Activated naive CD4-positive, alpha-beta T cell treated with anti-CD3 and anti-CD28 coated beads for 36 hours (primary cell): Measurements from ENCODE around the gene MPZL2. TPM values are rescaled to one million over a fixed set of nuclear protein-coding genes. Genes with fewer than 3 reads are reported as not detected.
A peak's percentile ranks its signal among the peaks of the same experiment; 100 is the strongest.

Experiments used
- CTCF ChIA-PET: fragments of 350-600 bp; sonication (Branson Sonifier 250); formaldehyde crosslinking; loops from one replicate; lab custom pipeline; 2021; ENCODE audit warnings: antibody characterized with exemption; lab: Charles Lee
- DNase-seq: peaks from one replicate; pipeline ENCODE4 v3.0.0-alpha.2; 2020
- H3K27ac Mint-ChIP-seq: one replicate; pipeline ENCODE4 v1.8.0; 2021; ENCODE audit warnings: mild to moderate bottlenecking, mixed read lengths
- H3K27me3 Mint-ChIP-seq: one replicate; pipeline ENCODE4 v1.8.0; 2021; ENCODE audit warnings: low read depth, mixed read lengths
- H3K36me3 Mint-ChIP-seq: one replicate; pipeline ENCODE4 v1.8.0; 2021; ENCODE audit warnings: low read depth, mixed read lengths
- H3K4me1 Mint-ChIP-seq: one replicate; pipeline ENCODE4 v1.8.0; 2021; ENCODE audit warnings: low read depth, mixed read lengths
- H3K4me3 Mint-ChIP-seq: one replicate; pipeline ENCODE4 v1.8.0; 2021; ENCODE audit warnings: mild to moderate bottlenecking, moderate library complexity, mixed read lengths
- H3K9me3 Mint-ChIP-seq: one replicate; pipeline ENCODE4 v1.8.0; 2021; ENCODE audit warnings: mixed read lengths
- intact Hi-C: fragments of 100-400 bp; cut with micrococcal nuclease; formaldehyde crosslinking; loops from one replicate; pipeline ENCODE4 v1.15.1; 2023
- total RNA-seq, 2 experiments: library from RNA; stranded (reverse); gene quantifications; one replicate each; pipeline ENCODE4 v1.2.3, GENCODE V29; 2021

Gene MPZL2
- total RNA-seq, 2 experiments from 2014 or later, result 25.3 to 28.4 TPM

DNA sequence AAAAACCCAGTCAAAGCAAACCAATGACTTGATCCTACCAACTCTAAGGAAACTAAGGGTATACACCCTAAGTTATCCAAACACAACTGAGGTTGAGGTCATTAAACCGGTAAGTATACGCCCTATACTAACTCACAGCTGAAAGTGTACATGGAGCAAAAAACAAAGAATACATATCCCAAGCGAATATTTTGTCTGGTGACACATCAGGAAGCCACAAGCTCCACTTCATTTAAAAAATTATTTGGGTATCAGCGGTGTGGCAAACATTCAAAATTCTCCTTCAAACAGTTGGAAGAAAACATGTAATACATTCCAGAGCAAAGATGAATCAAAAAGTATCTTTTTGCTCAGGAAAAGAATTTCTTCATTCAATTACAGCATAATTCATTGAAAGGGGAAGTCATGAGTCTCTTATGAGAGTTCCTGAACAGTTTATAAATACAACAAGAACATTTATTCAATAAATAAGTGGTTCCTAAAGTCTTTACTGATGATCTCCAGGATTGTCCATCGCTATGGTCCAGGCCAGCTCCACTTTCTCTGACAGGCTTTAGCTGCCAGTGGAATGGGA lies 34.7 kb downstream of the MPZL2 start:
- Mint-ChIP-seq H3K4me3 (peak overlapping the region; percentile 17), H3K27ac (peak overlapping the region; percentile 89), H3K36me3 (peaks cover 58% of the 10 kb centered on the region), H3K4me1 (peaks cover 33% of the 10 kb centered on the region), H3K9me3 (peaks cover 7% of the 10 kb centered on the region), H3K27me3 (no peaks in the 10 kb centered on the region)
- CTCF ChIA-PET, result interaction anchor here (0.8 to 2.6 kb wide), 6 partner anchors 13 to 66 kb away, joined by 3 to 13 read pairs (median 4); no protein-coding TSS in a partner anchor
- peak; percentile 1 for DNase-seq
- intact Hi-C loops, result loop anchor here (1.0 to 10.0 kb wide), 4 partner anchors 23 to 1135 kb away; partner anchors contain the start of genes C2CD2L, DPAGT1 and SIK3

DNA sequence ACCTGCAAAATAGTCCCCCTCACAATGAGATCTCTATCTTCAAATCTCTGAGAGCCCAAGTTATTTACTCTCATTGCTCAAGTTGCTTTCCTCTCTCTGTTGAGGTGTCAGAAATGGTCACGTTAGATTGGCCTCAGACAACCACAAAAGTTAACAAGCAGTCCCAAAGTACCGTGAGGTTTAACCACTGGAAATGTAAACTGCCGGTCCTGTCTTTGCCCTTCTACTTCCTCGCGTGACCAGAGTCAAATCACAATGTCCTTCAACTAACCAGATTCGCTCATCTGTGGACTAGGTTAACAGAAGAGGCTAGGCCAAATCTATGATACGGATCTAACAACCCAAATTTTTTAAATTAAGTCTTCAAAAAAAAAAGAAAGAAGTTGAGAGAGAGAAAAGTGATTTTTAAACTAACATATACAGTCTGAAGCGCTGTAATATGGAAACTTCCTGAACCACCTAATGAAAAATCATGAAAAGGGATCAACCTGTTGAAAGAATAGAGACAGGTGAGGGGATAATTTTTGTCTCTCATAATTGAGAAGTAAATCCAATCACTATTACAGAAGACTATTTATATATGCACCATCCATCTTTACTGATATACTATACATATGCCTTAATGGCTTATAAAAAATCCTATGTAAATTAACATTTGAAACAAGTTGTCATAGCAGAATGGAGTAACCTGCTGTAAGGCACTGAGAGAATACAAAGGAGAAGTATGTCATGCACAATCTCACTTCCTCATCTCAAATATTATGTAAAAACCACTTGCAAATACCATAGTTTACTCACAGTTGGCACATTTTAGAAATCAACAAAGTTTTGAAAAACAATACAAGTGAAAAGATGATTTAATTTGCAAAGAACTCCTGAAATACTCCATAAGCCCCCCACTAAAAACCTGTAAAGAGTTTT lies 36.0 kb downstream of the MPZL2 start:
- Mint-ChIP-seq H3K36me3 (peaks cover 53% of the 10 kb centered on the region), H3K27me3 (no peaks in the 10 kb centered on the region), H3K4me3 (peak overlapping the region; percentile 3), H3K9me3 (peaks cover 7% of the 10 kb centered on the region), H3K27ac (peak overlapping the region; percentile 89), H3K4me1 (peaks cover 20% of the 10 kb centered on the region)
- CTCF ChIA-PET, result interaction anchor here (1.0 to 2.6 kb wide), 6 partner anchors 11 to 17 kb away, joined by 3 to 13 read pairs (median 4); no protein-coding TSS in a partner anchor
- peak; percentile 30 for DNase-seq
- intact Hi-C loops, result loop anchor here (10.0 kb wide), 3 partner anchors 647 to 1133 kb away; partner anchors contain the start of genes C2CD2L, DPAGT1 and SIK3

DNA sequence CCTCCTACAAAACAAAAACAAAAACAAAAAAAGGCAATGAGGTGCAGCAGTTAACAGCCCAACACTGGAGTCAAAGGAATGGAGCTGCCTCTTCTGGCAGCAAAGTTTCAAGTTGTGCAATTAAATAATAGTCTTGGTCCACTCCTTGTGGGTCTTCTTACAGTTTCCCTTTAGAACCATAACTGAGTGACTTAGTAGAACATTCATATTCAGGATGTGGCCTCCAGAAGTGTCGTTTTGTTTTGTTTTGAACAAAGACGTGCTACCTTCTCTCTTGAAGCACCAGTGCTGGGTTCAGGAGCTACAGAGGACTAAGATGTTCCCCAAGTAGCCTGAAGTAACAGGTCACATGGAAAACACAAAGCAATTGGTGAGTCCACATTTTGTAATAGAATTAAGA lies 37.3 kb downstream of the MPZL2 start:
- Mint-ChIP-seq H3K4me3 (peak overlapping the region; percentile 36), H3K9me3 (peaks cover 7% of the 10 kb centered on the region), H3K4me1 (peaks cover 24% of the 10 kb centered on the region), H3K27ac (peak overlapping the region; percentile 89), H3K36me3 (peaks cover 57% of the 10 kb centered on the region), H3K27me3 (no peaks in the 10 kb centered on the region)
- DNase-seq, result peak; percentile 54
- CTCF ChIA-PET, result interaction anchor here (0.6 to 2.2 kb wide), 10 partner anchors 10 to 126 kb away, joined by 3 to 9 read pairs (median 4); no protein-coding TSS in a partner anchor
- intact Hi-C loops, result loop anchor here (10.0 kb wide), 3 partner anchors 648 to 1132 kb away; partner anchors contain the start of genes C2CD2L, DPAGT1 and SIK3

DNA sequence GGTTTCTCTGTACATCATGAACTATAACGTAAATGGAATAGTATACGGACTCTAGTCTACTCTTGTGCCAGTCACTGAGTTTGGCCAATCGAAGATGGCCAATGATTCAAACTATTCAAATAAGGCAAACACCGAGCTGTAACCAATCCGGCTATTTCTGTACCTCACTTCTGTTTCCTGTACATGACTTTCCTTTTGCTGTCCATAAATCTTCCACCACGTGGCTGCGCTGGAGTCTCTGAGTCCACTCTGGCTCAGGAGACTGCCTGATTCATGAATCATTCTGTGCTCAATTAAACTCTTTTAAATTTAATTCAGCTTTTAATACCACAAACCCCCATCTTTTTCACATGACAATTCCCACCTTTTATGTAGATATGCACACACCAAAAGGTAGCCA lies 37.8 kb downstream of the MPZL2 start:
- Mint-ChIP-seq H3K36me3 (peaks cover 57% of the 10 kb centered on the region), H3K4me1 (peaks cover 29% of the 10 kb centered on the region), H3K27ac (peak overlapping the region; percentile 89), H3K4me3 (peak overlapping the region; percentile 36), H3K27me3 (no peaks in the 10 kb centered on the region), H3K9me3 (peaks cover 7% of the 10 kb centered on the region)
- CTCF ChIA-PET, result interaction anchor here (0.7 to 2.3 kb wide), 9 partner anchors 9 to 79 kb away, joined by 3 to 15 read pairs (median 4); no protein-coding TSS in a partner anchor
- peak; percentile 63 for DNase-seq
- intact Hi-C loops, result loop anchor here (10.0 kb wide), 3 partner anchors 649 to 1131 kb away; partner anchors contain the start of genes C2CD2L, DPAGT1 and SIK3

DNA sequence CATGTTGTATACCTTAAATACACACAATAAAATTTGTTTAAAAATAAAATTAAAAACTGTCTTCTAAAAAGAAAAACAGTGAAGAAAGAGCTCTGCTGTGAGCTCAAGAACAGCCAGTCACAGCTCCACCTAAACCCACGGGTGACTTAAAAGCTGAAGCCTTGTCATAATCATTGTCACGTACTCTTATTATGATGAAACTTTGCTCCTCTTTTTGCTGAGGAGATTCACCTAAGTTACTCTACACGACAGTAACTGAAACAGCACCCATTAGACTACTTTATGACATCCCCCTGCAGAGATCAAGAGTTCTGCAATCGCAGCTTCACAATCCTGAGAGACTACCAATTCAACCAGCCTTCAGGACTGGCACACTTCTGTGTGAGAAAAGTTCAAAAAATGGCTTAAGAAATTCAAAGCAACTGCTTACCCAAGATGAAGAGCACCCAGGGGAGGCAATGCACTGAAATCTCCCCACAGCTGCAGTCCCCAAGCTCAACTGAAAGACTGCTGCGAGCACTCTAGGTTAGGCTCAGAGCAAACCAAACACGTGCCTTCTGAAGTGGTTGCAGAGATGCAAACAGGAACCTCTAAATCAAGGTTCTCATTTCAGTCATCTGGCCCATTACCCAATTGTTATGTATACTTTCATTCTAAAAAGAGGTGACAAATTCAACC lies 39.4 kb downstream of the MPZL2 start, which contains the start of gene JAML:
Gene JAML (minus strand): TSS at position 501 of the 678 bp plus-strand sequence. CDS start 10,145 bp downstream, outside the sequence.
- peak within 1 kb of the TSS; percentile 82 for H3K4me3 Mint-ChIP-seq
- intact Hi-C loops, result loop anchor here (1.0 to 10.0 kb wide), 7 partner anchors 7 to 1130 kb away; partner anchors contain the start of genes C2CD2L, CD3D, DPAGT1 and PCSK7
- peak within 1 kb of the TSS; percentile 100 for H3K27ac Mint-ChIP-seq
- CTCF ChIA-PET, result interaction anchor here (0.6 to 2.4 kb wide), 19 partner anchors 9 to 121 kb away, joined by 3 to 15 read pairs (median 4); partner anchors contain the start of gene CD3D
- peaks cover 46% of the 10 kb centered on the region for H3K4me1 Mint-ChIP-seq
- DNase-seq, result peak; percentile 88
- no peaks in the 10 kb centered on the region for H3K27me3 Mint-ChIP-seq
- H3K9me3 Mint-ChIP-seq, result peaks cover 7% of the 10 kb centered on the region
- H3K36me3 Mint-ChIP-seq, result peaks cover 61% of the 10 kb centered on the region

DNA sequence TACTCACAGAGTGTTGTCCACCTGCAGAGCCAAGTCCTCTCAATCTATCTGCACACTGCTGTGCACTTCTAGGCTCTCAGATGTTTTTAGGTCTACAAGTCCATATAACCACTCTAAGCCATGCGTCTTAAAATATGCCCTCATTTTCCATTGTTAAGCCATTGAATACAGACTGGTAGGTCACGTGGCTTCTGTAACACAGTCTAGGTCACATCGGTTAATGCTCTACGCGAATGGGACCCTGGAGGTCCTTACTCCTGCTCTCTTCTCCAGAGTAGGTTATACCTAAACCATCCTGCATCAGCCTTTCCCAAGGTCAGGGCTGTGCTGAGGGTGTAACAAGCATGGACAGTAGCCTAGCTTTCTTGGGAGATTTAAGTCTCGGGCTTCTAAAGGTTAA lies 40.1 kb downstream of the MPZL2 start:
- DNase-seq, result peak; percentile 45
- Mint-ChIP-seq H3K9me3 (peaks cover 7% of the 10 kb centered on the region), H3K27ac (peak overlapping the region; percentile 100), H3K4me3 (peak overlapping the region; percentile 82), H3K4me1 (peaks cover 52% of the 10 kb centered on the region), H3K27me3 (no peaks in the 10 kb centered on the region), H3K36me3 (peaks cover 56% of the 10 kb centered on the region)
- intact Hi-C loops, result loop anchor here (1.0 to 10.0 kb wide), 6 partner anchors 8 to 1129 kb away; partner anchors contain the start of genes C2CD2L, CD3D, DPAGT1 and PCSK7
- CTCF ChIA-PET, result interaction anchor here (0.9 to 2.4 kb wide), 14 partner anchors 9 to 118 kb away, joined by 3 to 15 read pairs (median 4); partner anchors contain the start of gene CD3D

DNA sequence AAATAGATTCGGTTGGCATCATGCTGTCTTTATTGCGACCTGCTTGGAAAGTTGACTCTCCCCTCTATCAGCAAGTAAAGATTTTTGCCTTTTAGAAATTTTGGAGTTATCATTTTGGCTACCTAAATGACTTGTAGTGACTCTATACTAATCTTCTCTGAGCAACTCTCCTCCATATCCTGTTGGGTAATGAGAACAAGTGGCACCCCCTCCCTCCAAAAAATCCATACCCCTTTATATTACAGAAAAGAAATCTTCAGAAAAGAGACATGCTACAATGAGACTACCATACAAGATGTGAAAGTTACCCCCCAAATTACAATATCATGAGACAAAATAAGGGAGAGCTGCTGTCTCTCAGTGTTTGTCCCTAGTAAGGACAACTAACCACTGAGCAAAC lies 40.5 kb downstream of the MPZL2 start:
- H3K36me3 Mint-ChIP-seq, result peaks cover 58% of the 10 kb centered on the region
- H3K27ac Mint-ChIP-seq, result peak overlapping the region; percentile 100
- no peaks in the 10 kb centered on the region for H3K27me3 Mint-ChIP-seq
- DNase-seq, result peak; percentile 52
- peaks cover 7% of the 10 kb centered on the region for H3K9me3 Mint-ChIP-seq
- peaks cover 56% of the 10 kb centered on the region for H3K4me1 Mint-ChIP-seq
- CTCF ChIA-PET, result interaction anchor here (1.2 to 2.4 kb wide), 4 partner anchors 10 to 25 kb away, joined by 3 to 9 read pairs (median 4); no protein-coding TSS in a partner anchor
- intact Hi-C loops, result loop anchor here (1.0 to 10.0 kb wide), 5 partner anchors 9 to 1129 kb away; partner anchors contain the start of genes C2CD2L, DPAGT1, PCSK7 and RNF214
- H3K4me3 Mint-ChIP-seq, result peak overlapping the region; percentile 82

DNA sequence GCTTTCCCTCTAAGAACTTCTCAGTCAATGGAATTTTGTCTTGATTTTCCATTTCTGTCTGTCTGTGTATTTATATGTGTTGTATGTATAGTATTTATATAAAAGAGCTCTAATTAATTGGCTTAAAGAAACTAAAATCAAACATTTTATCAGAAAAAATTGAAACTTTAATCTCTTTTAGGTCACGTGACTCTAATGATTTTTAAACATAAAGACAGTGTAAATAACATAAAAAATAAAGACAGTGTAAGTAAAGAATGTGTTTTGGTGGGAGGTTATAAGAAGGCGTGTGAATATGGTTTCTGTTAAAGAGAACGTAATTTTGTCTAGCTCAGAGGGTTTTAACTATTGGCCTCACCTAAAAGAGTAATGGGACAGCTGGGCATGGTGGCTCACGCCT lies 41.7 kb downstream of the MPZL2 start:
- CTCF ChIA-PET, result interaction anchor here (0.7 to 1.5 kb wide), 5 partner anchors 17 to 87 kb away, joined by 3 to 8 read pairs (median 4); no protein-coding TSS in a partner anchor
- H3K9me3 Mint-ChIP-seq, result peaks cover 7% of the 10 kb centered on the region
- H3K4me1 Mint-ChIP-seq, result peaks cover 68% of the 10 kb centered on the region
- intact Hi-C loops, result loop anchor here (5.0 to 10.0 kb wide), 4 partner anchors 652 to 1128 kb away; partner anchors contain the start of genes C2CD2L, DPAGT1, PCSK7 and RNF214
- no peaks in the 10 kb centered on the region for H3K27me3 Mint-ChIP-seq
- DNase-seq, result no peak
- H3K36me3 Mint-ChIP-seq, result peaks cover 50% of the 10 kb centered on the region
- peak overlapping the region; percentile 77 for H3K4me3 Mint-ChIP-seq
- peak overlapping the region; percentile 100 for H3K27ac Mint-ChIP-seq

DNA sequence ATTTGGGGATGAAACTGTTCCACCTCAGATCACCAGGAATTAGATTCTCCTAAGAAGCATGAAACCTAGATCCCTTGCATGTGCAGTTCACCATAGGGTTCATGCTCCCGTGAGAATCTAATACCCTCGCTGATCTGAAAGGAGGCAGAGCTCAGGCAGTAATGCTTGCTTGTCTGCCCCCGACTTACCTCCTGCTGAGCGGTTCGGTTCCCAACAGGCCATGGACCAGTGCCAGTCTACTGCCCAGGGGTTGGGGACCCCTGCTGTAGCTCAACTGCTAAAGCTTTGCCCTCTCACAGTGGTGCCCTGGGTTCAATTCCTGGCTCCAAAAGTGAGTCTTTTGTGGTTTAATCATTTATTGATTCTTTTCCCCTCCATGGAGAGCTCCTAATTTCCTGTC lies 42.7 kb downstream of the MPZL2 start:
- CTCF ChIA-PET, result interaction anchor here (0.7 to 1.5 kb wide), 7 partner anchors 13 to 88 kb away, joined by 3 to 8 read pairs (median 3); no protein-coding TSS in a partner anchor
- Mint-ChIP-seq H3K4me3 (peak overlapping the region; percentile 19), H3K4me1 (peaks cover 76% of the 10 kb centered on the region), H3K9me3 (peaks cover 7% of the 10 kb centered on the region), H3K36me3 (peaks cover 44% of the 10 kb centered on the region), H3K27me3 (no peaks in the 10 kb centered on the region), H3K27ac (peak overlapping the region; percentile 100)
- peak; percentile 3 for DNase-seq
- intact Hi-C loops, result loop anchor here (5.0 to 10.0 kb wide), 4 partner anchors 653 to 1127 kb away; partner anchors contain the start of genes C2CD2L, DPAGT1, PCSK7 and RNF214

DNA sequence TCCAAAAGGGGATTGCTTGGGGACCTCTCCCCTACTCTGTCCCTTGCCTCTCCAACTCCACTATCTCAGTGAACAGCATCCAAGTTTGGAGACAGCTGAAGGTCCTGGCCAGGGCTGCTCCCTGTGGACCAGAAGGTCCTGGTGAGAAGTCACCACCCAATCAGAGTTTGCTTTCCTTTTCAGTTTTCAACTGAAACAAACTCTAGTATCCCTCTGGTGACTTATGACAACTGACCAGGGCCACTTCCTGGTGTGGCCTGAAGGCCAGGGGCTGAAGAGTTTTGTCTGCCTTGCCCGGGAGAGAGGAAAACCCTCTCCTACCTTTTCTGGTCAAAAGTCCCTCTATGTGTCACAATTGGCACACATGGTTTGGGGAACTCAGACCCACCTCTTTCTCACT lies 44.4 kb downstream of the MPZL2 start:
- Mint-ChIP-seq H3K4me3 (peak overlapping the region; percentile 31), H3K4me1 (peaks cover 80% of the 10 kb centered on the region), H3K36me3 (peaks cover 30% of the 10 kb centered on the region), H3K27me3 (no peaks in the 10 kb centered on the region), H3K9me3 (no peaks in the 10 kb centered on the region), H3K27ac (peak overlapping the region; percentile 100)
- CTCF ChIA-PET, result interaction anchor here (1.3 to 2.6 kb wide), 3 partner anchors 21 to 25 kb away, joined by 3 to 15 read pairs (median 4); no protein-coding TSS in a partner anchor
- intact Hi-C loops, result loop anchor here (5.0 to 10.0 kb wide), 6 partner anchors 172 to 1125 kb away; partner anchors contain the start of genes C2CD2L, DPAGT1, PCSK7 and RNF214
- no peak for DNase-seq
